Stimulated activated CD4-positive, alpha-beta T cell treated with anti-CD3 and anti-CD28 coated beads, Interleukin-12 subunit alpha, Interleukin-12 subunit beta, amount 100 ng/mL, for 24 hours (primary cell): ENCODE data around the gene ACLY.
A peak's percentile ranks its signal among the peaks of the same experiment; 100 is the strongest.
"Not testable (repeated sequence)": the region's sequence is repeated elsewhere in the genome, so short reads cannot be mapped to it uniquely, and the experiment has no call there.

Source experiments
- DNase-seq, 2 experiments: peaks; one replicate each; pipeline ENCODE4 v3.0.0-alpha.2; 2020; ENCODE audit warnings: low read depth in 2 of 2

The ACLY gene

GRCh38 chr17:41835800-41836549, 82.8 kb downstream of the ACLY start, which contains the start of gene NT5C3B:
Gene NT5C3B (minus strand): TSS chr17:41836232. CDS start chr17:41836193, 39 bp downstream.
- peak; percentile 33 to 47 for DNase-seq

GRCh38 chr17:41835214-41835799, 83.4 kb downstream of the ACLY start:
- DNase-seq = no peak

GRCh38 chr17:41829961-41830360, 88.8 kb downstream of the ACLY start:
- not testable (repeated sequence) for DNase-seq

- DNase-seq = no peak
Measured at GRCh38 chr17:41825175-41825845, 93.4 kb downstream of the ACLY start.

- DNase-seq = no peak
Measured at GRCh38 chr17:41824086-41824485, 94.7 kb downstream of the ACLY start.

- DNase-seq = no peak
Measured at GRCh38 chr17:41823580-41823979, 95.2 kb downstream of the ACLY start.

GRCh38 chr17:41823141-41823524, 95.6 kb downstream of the ACLY start:
- no peak for DNase-seq

GRCh38 chr17:41822216-41823140, 96.3 kb downstream of the ACLY start:
- DNase-seq = no peak

GRCh38 chr17:41821776-41822175, 97.0 kb downstream of the ACLY start:
- no peak for DNase-seq

- no peak for DNase-seq
Measured at GRCh38 chr17:41818024-41818423, 100.7 kb downstream of the ACLY start.
